GM12873 (cell line): ENCODE data around the gene CCT6B.
A peak's percentile ranks its signal among the peaks of the same experiment; 100 is the strongest.

Experiments used
- CTCF ChIP-seq: IDR thresholded peaks from 2 replicates; pipeline ENCODE4 v1.5.1; 2012; ENCODE audit warnings: low read depth, mild to moderate bottlenecking, moderate library complexity, low read length, control low read depth; ENCODE audit not compliant: insufficient read depth; ENCODE audit errors: missing control alignments

The CCT6B gene

DNA sequence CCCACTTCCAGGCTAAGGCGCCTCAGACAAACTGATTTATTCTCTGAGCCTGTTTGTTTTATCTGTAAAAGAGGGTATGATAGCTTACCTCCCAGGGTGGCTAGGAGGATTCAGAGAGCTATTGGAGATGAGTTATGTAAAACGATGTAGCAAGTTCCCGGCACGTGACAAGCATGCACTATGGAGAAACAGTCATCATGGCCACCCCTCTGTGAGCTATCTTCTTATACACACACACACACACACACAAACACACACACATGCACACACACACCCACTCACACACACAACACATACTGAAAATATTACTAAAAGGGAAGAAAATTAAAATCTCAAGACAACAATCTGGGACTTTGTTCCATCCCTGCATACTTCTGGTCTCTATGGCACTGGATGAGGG is 66.3 kb downstream of the CCT6B start:
- TF ChIP-seq CTCF: no peak

- peak; percentile 57 for TF ChIP-seq CTCF
Observed at GRCh38 chr17:34892461-34893249, 68.6 kb downstream of the CCT6B start.

- no peak for TF ChIP-seq CTCF
Observed at GRCh38 chr17:34886831-34887230, 74.4 kb downstream of the CCT6B start.

DNA sequence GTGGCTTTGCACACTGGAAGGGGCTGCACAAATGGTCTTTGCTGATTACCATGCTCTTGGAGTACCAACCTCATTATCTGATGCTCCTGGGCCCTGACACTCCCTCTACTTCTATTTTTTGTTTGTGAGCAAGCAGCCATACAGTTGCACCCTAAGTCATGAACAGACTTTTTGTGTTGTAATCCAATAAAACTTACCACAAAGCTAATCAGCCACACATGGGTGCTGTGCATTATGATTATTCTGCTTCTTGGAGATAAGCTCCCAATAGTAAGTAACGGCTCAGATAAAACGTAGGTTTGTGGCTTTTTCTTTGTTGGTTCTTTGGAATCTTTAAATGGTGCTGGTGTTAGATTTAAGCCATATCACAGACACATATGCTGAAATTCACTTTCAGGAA is 76.2 kb downstream of the CCT6B start:
- no peak for TF ChIP-seq CTCF

DNA sequence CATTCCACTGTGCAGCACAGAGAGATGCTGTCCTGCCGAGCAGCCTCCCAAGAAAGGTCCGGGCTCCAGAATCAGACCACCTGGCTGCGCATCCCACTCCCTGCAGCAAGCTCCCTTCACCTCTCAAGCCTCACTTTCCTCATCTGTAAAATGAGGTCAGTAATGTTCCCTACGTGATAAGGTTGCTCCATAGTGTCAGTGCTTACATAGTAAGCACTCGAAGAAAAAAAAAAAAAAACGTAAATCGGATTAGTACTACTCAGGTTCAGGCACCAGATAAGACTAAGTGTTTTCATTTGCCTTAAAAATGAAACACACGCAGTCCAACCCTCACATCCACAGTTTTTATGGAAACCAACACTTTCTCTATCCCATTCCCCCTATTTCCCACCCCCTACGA is 76.7 kb downstream of the CCT6B start:
- no peak for TF ChIP-seq CTCF

GRCh38 chr17:34883106-34884000 is 77.9 kb downstream of the CCT6B start:
- no peak for TF ChIP-seq CTCF

GRCh38 chr17:34879146-34879545 is 82.1 kb downstream of the CCT6B start:
- TF ChIP-seq CTCF: no peak
